Measurements from ENCODE around the gene PSMG3. TPM values are rescaled to one million over a fixed set of nuclear protein-coding genes. Genes with fewer than 3 reads are reported as not detected.
"Not testable (repeated sequence)": the region's sequence is repeated elsewhere in the genome, so short reads cannot be mapped to it uniquely, and the experiment has no call there.

PSMG3 gene
- total RNA-seq, 1 experiment from 2014 or later = 29.9 TPM

- Histone ChIP-seq H4K20me1 (ENCODE audit: insufficient read depth, low read depth, low read length) (no peaks in the 10 kb centered on the region), H3K79me2 (ENCODE audit: low read length) (no peaks in the 10 kb centered on the region), H3K4me3 (ENCODE audit: low read length) (no peak overlapping the region), H3K27ac (ENCODE audit: low read length) (no peak overlapping the region), H3K36me3 (ENCODE audit: insufficient read depth, low read length) (no peaks in the 10 kb centered on the region), H3K9me2 (replicated peaks; ENCODE audit: insufficient read depth, low read length) (no peaks in the 10 kb centered on the region), H2AFZ (ENCODE audit: low read length) (no peak overlapping the region), H3K9ac (ENCODE audit: low read length) (no peak overlapping the region), H3K4me2 (ENCODE audit: low read depth, low read length, poor library complexity, severe bottlenecking) (no peak overlapping the region), H3K9me3 (ENCODE audit: low read length) (no peaks in the 10 kb centered on the region), H3K4me1 (ENCODE audit: low read length) (no peaks in the 10 kb centered on the region), H3K27me3 (ENCODE audit: low read length) (no peaks in the 10 kb centered on the region)
- no peak for DNase-seq
Measured at GRCh38 chr7:1523844-1524243, 46.0 kb downstream of the PSMG3 start.

DNA sequence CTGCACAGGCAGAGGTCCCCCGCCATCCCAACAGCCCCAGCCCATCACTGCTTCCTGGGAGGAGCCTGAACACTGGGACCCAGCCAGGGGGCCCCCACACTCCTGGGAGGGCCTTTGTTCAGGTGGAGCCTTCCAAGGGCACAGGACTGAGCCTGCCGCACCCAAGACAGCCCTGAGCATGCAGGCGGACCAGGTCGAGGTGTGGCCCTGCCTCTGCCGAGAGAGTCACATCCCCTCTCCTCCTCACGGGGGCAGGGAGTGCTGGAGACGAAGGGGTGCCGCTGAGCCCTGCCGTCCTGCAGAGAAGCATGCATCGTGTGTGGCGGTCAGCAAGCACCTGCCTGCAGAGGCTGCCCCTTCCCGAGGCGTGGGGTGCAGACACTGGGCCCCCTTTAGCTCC is 46.6 kb downstream of the PSMG3 start:
- H3K36me3 ChIP-seq (ENCODE audit: insufficient read depth, low read length) = no peaks in the 10 kb centered on the region
- no peak for DNase-seq
- H3K9me2 ChIP-seq (replicated peaks; ENCODE audit: insufficient read depth, low read length) = no peaks in the 10 kb centered on the region
- no peaks in the 10 kb centered on the region for H3K79me2 ChIP-seq (ENCODE audit: low read length)
- no peak overlapping the region for H3K27ac ChIP-seq (ENCODE audit: low read length)
- H3K4me3 ChIP-seq (ENCODE audit: low read length) = no peak overlapping the region
- no peaks in the 10 kb centered on the region for H3K9me3 ChIP-seq (ENCODE audit: low read length)
- H3K4me2 ChIP-seq (ENCODE audit: low read depth, low read length, poor library complexity, severe bottlenecking) = no peak overlapping the region
- no peak overlapping the region for H3K9ac ChIP-seq (ENCODE audit: low read length)
- H3K4me1 ChIP-seq (ENCODE audit: low read length) = no peaks in the 10 kb centered on the region
- H2AFZ ChIP-seq (ENCODE audit: low read length) = no peak overlapping the region
- no peaks in the 10 kb centered on the region for H3K27me3 ChIP-seq (ENCODE audit: low read length)
- no peaks in the 10 kb centered on the region for H4K20me1 ChIP-seq (ENCODE audit: insufficient read depth, low read depth, low read length)

GRCh38 chr7:1521456-1521855 is 48.4 kb downstream of the PSMG3 start:
- H3K9ac ChIP-seq (ENCODE audit: low read length) = no peak overlapping the region
- H3K36me3 ChIP-seq (ENCODE audit: insufficient read depth, low read length) = no peaks in the 10 kb centered on the region
- DNase-seq = no peak
- H3K4me2 ChIP-seq (ENCODE audit: low read depth, low read length, poor library complexity, severe bottlenecking) = no peak overlapping the region
- no peaks in the 10 kb centered on the region for H3K27me3 ChIP-seq (ENCODE audit: low read length)
- no peak overlapping the region for H2AFZ ChIP-seq (ENCODE audit: low read length)
- H3K9me3 ChIP-seq (ENCODE audit: low read length) = no peaks in the 10 kb centered on the region
- H4K20me1 ChIP-seq (ENCODE audit: insufficient read depth, low read depth, low read length) = no peaks in the 10 kb centered on the region
- H3K79me2 ChIP-seq (ENCODE audit: low read length) = no peaks in the 10 kb centered on the region
- H3K9me2 ChIP-seq (replicated peaks; ENCODE audit: insufficient read depth, low read length) = no peaks in the 10 kb centered on the region
- H3K27ac ChIP-seq (ENCODE audit: low read length) = no peak overlapping the region
- no peaks in the 10 kb centered on the region for H3K4me1 ChIP-seq (ENCODE audit: low read length)
- H3K4me3 ChIP-seq (ENCODE audit: low read length) = no peak overlapping the region

GRCh38 chr7:1520539-1521234 is 49.1 kb downstream of the PSMG3 start:
- H3K27ac ChIP-seq (ENCODE audit: low read length) = no peak overlapping the region
- no peaks in the 10 kb centered on the region for H3K4me1 ChIP-seq (ENCODE audit: low read length)
- H3K79me2 ChIP-seq (ENCODE audit: low read length) = no peaks in the 10 kb centered on the region
- H3K9me3 ChIP-seq (ENCODE audit: low read length) = no peaks in the 10 kb centered on the region
- H3K36me3 ChIP-seq (ENCODE audit: insufficient read depth, low read length) = no peaks in the 10 kb centered on the region
- no peaks in the 10 kb centered on the region for H3K27me3 ChIP-seq (ENCODE audit: low read length)
- no peak overlapping the region for H3K9ac ChIP-seq (ENCODE audit: low read length)
- no peak overlapping the region for H3K4me2 ChIP-seq (ENCODE audit: low read depth, low read length, poor library complexity, severe bottlenecking)
- H3K9me2 ChIP-seq (replicated peaks; ENCODE audit: insufficient read depth, low read length) = no peaks in the 10 kb centered on the region
- H3K4me3 ChIP-seq (ENCODE audit: low read length) = no peak overlapping the region
- no peak overlapping the region for H2AFZ ChIP-seq (ENCODE audit: low read length)
- H4K20me1 ChIP-seq (ENCODE audit: insufficient read depth, low read depth, low read length) = no peaks in the 10 kb centered on the region
- DNase-seq = no peak

DNA sequence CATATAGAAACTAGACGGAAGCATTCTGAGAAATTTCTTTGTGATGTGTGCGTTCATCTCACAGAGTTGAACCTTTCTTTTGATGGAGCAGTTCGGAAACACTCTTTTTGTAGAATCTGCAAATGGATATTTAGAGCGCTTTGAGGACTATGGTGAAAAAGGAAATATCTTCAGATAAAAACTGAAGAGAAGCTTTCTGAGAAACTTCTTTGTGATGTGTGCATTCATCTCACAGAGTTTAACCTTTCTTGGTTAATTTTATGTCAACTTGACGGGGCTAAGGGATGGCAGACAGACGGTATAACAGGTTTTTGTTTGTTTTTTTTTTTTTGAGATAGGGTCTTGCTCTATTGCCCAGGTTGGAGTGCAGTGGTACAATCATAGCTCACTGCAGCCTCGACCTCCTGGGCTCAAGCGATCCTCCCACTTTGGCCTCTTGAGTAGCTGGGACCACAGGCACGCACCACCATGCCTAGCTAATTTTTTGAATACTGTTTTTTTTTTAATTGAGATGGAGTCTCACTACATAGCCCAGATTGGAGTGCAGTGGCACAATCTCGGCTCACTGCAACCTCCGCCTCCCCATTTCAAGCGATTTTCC is 50.4 kb downstream of the PSMG3 start:
- H3K36me3 ChIP-seq (ENCODE audit: insufficient read depth, low read length) = not testable (repeated sequence)

More for the DNA sequence above, 50.4 kb downstream of the PSMG3 start:
- not testable (repeated sequence) for H3K9ac ChIP-seq (ENCODE audit: low read length); H3K9me3 ChIP-seq (ENCODE audit: low read length); H3K4me3 ChIP-seq (ENCODE audit: low read length); H2AFZ ChIP-seq (ENCODE audit: low read length); H3K27ac ChIP-seq (ENCODE audit: low read length); DNase-seq; H3K9me2 ChIP-seq (replicated peaks; ENCODE audit: insufficient read depth, low read length); H3K4me1 ChIP-seq (ENCODE audit: low read length); H3K4me2 ChIP-seq (ENCODE audit: low read depth, low read length, poor library complexity, severe bottlenecking); H4K20me1 ChIP-seq (ENCODE audit: insufficient read depth, low read depth, low read length); H3K27me3 ChIP-seq (ENCODE audit: low read length); H3K79me2 ChIP-seq (ENCODE audit: low read length)

Other genes with a start within 250 kb of the PSMG3 start
- not detected in 2 replicates for gene MICALL2, start 110.6 kb downstream of the PSMG3 start, total RNA-seq (2014; rRNA removed; shearing (Covaris generic); ENCODE audit: low replicate concordance)
- gene INTS1, start 65.6 kb downstream of the PSMG3 start, total RNA-seq (2014; rRNA removed; shearing (Covaris generic); ENCODE audit: low replicate concordance) = 25.7 and 42.1 TPM in 2 replicates
- gene MAFK, start 39.3 kb downstream of the PSMG3 start, total RNA-seq (2014; rRNA removed; shearing (Covaris generic); ENCODE audit: low replicate concordance) = 10.3 and 13.8 TPM in 2 replicates
- gene TMEM184A, start 13.8 kb downstream of the PSMG3 start, total RNA-seq (2014; rRNA removed; shearing (Covaris generic); ENCODE audit: low replicate concordance) = not detected in 2 replicates
- not detected in 2 replicates for gene ELFN1, start 100.2 kb upstream of the PSMG3 start, total RNA-seq (2014; rRNA removed; shearing (Covaris generic); ENCODE audit: low replicate concordance)

Data from Karpas-422 (cell line).